Measurements from ENCODE around the gene AFF3.

GRCh38 chr2:99622534-99622933 lies 519.9 kb downstream of the AFF3 start:
- TF ChIP-seq CTCF (conservative IDR thresholded peaks at IDR 0.05; ENCODE audit: low read depth, low read length) (no peak), ELK1 (IDR thresholded peaks at IDR 0.05; ENCODE audit: borderline replicate concordance, low read depth, low read length) (no peak), MXI1 (IDR thresholded peaks at IDR 0.05; ENCODE audit: borderline replicate concordance, low read depth, low read length) (no peak), POLR2A (IDR thresholded peaks at IDR 0.05; ENCODE audit: low read depth, low read length) (no peak), BHLHE40 (IDR thresholded peaks at IDR 0.05; ENCODE audit: low read depth, low read length) (no peak), USF2 (IDR thresholded peaks at IDR 0.05; ENCODE audit: low read depth, low read length) (no peak), RAD21 (IDR thresholded peaks at IDR 0.05; ENCODE audit: low read length) (no peak), RCOR1 (IDR thresholded peaks at IDR 0.05; ENCODE audit: insufficient replicate concordance, low read length) (no peak), RFX5 (IDR thresholded peaks at IDR 0.05; ENCODE audit: low read depth, low read length) (no peak), FOS (IDR thresholded peaks at IDR 0.05; ENCODE audit: low read depth, low read length) (no peak), CEBPB (IDR thresholded peaks at IDR 0.05; ENCODE audit: low read depth, low read length) (no peak), NFE2L2 (IDR thresholded peaks at IDR 0.05; ENCODE audit: low read depth, low read length) (no peak), SMC3 (IDR thresholded peaks at IDR 0.05; ENCODE audit: low read depth, low read length) (no peak), CHD1 (IDR thresholded peaks at IDR 0.05; ENCODE audit: low read depth, low read length) (no peak)

Data from IMR-90 (cell line).